GM13976 (cell line): Measurements from ENCODE around the gene AKR1A1.

Experiments used
- DNase-seq: peaks from one replicate; pipeline ENCODE4 v3.0.0; 2012; ENCODE audit warnings: low spot score
- in situ Hi-C: fragments of 300-500 bp; cut with MboI; formaldehyde crosslinking; loops from one replicate; pipeline ENCODE4 v1.12.0; 2022; ENCODE audit warnings: low sequenced_read_pairs, mixed read lengths, inconsistent platforms; ENCODE audit not compliant: unreplicated experiment
- TF ChIP-seq, protein P1 (sequence below): IDR thresholded peaks from 2 replicates; pipeline ENCODE4 v1.5.1; 2012; ENCODE audit warnings: borderline replicate concordance, mild to moderate bottlenecking; ENCODE audit not compliant: insufficient read depth; ENCODE audit errors: extremely low read depth, missing control alignments, control extremely low read depth

Gene AKR1A1

DNA sequence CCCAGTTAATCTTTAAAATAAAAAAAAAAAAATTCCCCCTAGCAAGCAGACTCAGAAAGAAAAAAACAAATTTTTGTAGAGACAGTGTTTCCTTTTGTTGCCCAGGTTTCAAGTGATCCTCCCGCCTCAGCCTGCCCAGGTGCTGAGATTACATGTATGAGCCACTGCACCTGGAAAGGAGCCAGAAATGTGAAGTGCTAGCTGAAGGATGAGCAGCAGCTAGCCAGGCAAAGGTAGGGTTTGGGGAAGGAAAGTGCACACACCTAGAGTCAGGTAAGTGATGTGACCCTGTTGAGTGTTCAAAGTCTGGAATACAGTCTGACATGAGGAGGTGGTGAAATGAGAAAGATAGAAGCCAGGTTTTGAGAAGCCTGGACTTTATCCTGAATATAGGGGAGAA, 1.7 kb downstream of the AKR1A1 start:
- TF ChIP-seq, protein P1, sequence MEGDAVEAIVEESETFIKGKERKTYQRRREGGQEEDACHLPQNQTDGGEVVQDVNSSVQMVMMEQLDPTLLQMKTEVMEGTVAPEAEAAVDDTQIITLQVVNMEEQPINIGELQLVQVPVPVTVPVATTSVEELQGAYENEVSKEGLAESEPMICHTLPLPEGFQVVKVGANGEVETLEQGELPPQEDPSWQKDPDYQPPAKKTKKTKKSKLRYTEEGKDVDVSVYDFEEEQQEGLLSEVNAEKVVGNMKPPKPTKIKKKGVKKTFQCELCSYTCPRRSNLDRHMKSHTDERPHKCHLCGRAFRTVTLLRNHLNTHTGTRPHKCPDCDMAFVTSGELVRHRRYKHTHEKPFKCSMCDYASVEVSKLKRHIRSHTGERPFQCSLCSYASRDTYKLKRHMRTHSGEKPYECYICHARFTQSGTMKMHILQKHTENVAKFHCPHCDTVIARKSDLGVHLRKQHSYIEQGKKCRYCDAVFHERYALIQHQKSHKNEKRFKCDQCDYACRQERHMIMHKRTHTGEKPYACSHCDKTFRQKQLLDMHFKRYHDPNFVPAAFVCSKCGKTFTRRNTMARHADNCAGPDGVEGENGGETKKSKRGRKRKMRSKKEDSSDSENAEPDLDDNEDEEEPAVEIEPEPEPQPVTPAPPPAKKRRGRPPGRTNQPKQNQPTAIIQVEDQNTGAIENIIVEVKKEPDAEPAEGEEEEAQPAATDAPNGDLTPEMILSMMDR = no peak
- in situ Hi-C loops = no loop called here
- DNase-seq = no peak

DNA sequence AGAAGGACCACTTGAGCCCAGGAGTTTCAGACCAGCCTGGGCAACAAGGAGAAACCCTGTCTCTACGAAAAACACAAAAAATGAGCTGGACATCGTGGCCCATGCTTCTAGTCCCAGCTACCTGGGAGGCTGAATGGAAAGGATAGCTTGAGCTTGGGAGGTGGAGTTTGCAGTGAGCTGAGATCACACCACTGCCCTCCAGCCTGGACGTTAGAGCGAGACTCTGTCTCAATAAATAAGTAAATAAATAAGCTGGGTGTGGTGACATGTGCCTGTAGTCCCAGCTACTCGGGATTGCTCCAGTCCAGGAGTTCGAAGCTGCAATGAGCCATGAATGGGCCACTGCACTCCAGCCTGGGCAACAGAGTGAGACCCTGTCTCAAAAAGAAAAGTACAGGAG, 3.6 kb downstream of the AKR1A1 start:
- no peak for DNase-seq
- in situ Hi-C loops = no loop called here
- TF ChIP-seq, protein P1 = no peak

DNA sequence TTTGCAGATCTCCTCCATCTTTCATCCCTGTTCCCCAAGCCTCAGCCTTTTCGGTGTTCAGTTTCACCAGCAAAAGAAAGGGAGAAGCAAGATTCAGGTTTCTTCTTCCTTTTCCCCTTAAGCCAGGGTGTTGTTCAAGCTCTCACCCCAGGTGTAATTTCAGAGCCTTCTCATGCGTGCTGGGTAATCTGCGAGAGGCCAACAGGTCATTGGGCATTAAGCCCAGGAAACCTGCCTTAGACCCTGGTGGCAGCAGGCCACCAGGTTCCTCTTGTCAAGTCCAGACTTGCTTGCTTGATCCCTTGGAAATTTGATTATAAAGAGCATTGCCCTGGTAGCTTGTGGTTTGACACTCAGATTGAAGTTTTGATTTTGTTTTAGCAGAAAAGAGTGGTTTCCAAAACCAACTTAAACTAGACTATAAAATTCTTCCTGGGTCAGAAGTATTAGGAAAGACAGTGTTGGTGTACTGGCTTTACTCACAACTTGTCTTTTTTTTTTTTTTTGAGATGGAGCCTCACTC, 6.9 kb downstream of the AKR1A1 start:
- TF ChIP-seq, protein P1 = no peak
- in situ Hi-C loops = no loop called here
- no peak for DNase-seq

DNA sequence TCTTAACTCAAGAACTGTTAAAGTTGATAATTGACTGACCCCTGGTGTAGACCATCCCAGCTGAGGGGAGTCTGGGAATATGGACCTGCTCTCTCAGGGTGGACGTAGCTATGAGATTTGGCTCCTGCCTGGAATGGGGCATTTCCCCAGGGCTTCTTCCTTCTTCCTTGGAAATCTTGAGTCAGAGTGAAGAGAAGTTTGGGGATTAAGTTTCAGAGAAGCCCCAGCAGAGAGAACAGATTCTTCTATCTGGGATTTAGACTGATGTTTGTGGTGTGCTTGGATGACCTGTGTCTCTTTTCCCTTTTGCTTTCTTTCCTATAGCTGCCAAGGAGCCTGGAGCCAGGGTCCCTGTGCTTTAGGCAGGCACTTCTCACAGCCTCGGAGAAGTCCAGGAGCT, 13.2 kb downstream of the AKR1A1 start:
- DNase-seq = no peak
- in situ Hi-C loops = loop anchor here (10.0 kb wide), 1 partner anchor 59 kb away; the partner anchor contains the start of genes CCDC163 and MMACHC
- TF ChIP-seq, protein P1 = no peak

DNA sequence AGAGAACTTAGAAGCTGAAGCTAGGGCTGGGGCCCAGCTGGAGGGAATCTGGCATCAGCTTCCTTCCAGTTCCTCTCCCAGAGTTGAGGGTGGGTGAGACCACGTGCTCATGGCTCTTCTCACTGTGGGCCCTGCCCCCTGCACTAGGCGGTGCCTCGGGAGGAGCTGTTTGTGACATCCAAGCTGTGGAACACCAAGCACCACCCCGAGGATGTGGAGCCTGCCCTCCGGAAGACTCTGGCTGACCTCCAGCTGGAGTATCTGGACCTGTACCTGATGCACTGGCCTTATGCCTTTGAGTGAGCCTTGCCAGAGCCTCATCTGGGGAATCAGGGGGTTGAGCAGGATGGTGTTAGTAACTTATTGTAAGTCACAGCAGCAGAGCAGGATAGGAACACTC, 16.1 kb downstream of the AKR1A1 start:
- in situ Hi-C loops = loop anchor here (10.0 kb wide), 1 partner anchor 62 kb away; the partner anchor contains the start of genes CCDC163 and MMACHC
- no peak for DNase-seq
- TF ChIP-seq, protein P1 = no peak

DNA sequence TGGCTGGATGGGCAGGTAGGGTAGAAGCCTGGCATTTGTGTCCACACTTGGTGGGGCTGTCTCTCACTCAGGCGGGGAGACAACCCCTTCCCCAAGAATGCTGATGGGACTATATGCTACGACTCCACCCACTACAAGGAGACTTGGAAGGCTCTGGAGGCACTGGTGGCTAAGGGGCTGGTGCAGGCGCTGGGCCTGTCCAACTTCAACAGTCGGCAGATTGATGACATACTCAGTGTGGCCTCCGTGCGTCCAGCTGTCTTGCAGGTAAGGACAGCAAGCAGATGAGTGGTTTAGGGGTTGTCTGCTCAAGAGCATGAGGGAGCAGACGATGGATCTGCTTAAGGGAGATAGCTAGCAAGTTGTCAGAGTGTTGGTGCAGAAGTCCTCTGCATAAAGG, 17.3 kb downstream of the AKR1A1 start:
- DNase-seq = no peak
- in situ Hi-C loops = loop anchor here (10.0 kb wide), 1 partner anchor 63 kb away; the partner anchor contains the start of genes CCDC163 and MMACHC
- TF ChIP-seq, protein P1 = no peak

DNA sequence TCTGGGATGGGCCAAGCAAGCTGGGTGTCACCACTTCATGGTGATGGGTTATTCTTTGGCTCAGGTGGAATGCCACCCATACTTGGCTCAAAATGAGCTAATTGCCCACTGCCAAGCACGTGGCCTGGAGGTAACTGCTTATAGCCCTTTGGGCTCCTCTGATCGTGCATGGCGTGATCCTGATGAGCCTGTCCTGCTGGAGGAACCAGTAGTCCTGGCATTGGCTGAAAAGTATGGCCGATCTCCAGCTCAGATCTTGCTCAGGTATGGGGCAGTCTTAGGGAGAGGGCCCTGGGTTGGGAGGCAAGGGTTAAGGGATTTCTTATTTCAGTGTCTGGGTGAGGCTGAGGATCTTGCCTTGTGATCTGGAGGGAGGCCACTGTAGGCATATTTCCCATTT, 17.8 kb downstream of the AKR1A1 start:
- no peak for DNase-seq
- TF ChIP-seq, protein P1 = no peak
- in situ Hi-C loops = loop anchor here (10.0 kb wide), 1 partner anchor 64 kb away; the partner anchor contains the start of genes CCDC163 and MMACHC
